OCI-LY1 (cell line): ENCODE data around the gene ESR1.

Experiments used
- H2AFZ ChIP-seq: fragments of 200-600 bp; sonication (generic), shearing (Covaris generic); 2 replicates; pipeline ENCODE4 v1.6.0; 2014; ENCODE audit warnings: antibody characterized with exemption, mild to moderate bottlenecking, low read length
- H3F3A ChIP-seq: fragments of 200-600 bp; sonication (generic), shearing (Covaris generic); 2 replicates; pipeline ENCODE4 v1.6.0; 2014; ENCODE audit warnings: mild to moderate bottlenecking, antibody characterized with exemption, low read length, moderate library complexity; ENCODE audit not compliant: insufficient read depth
- H3K27ac ChIP-seq: fragments of 200-600 bp; sonication (generic); 2 replicates; pipeline ENCODE4 v1.5.1; 2014; ENCODE audit warnings: low read length, mixed run types, mild to moderate bottlenecking, low read depth; ENCODE audit not compliant: poor library complexity, severe bottlenecking
- H3K27me3 ChIP-seq: fragments of 200-600 bp; sonication (generic); 2 replicates; pipeline ENCODE4 v1.6.0; 2014; ENCODE audit warnings: antibody characterized with exemption, mild to moderate bottlenecking, low read length, moderate library complexity; ENCODE audit not compliant: insufficient read depth
- H3K36me3 ChIP-seq: fragments of 200-600 bp; sonication (generic); 2 replicates; pipeline ENCODE4 v1.6.1; 2014; ENCODE audit warnings: mild to moderate bottlenecking, antibody characterized with exemption, low read length, moderate library complexity, mixed read lengths; ENCODE audit not compliant: insufficient read depth
- H3K4me1 ChIP-seq: fragments of 200-600 bp; sonication (generic); 2 replicates; pipeline ENCODE4 v1.5.1; 2014; ENCODE audit warnings: mild to moderate bottlenecking, low read length, moderate library complexity; ENCODE audit not compliant: insufficient read depth, severe bottlenecking
- H3K4me2 ChIP-seq: fragments of 200-600 bp; sonication (generic), shearing (Covaris generic); 2 replicates; pipeline ENCODE4 v1.6.1; 2014; ENCODE audit warnings: low read length
- H3K4me3 ChIP-seq: fragments of 200-600 bp; sonication (generic); 2 replicates; pipeline ENCODE4 v1.5.1; 2014; ENCODE audit warnings: low read length, low read depth, mild to moderate bottlenecking, mixed read lengths; ENCODE audit not compliant: poor library complexity, severe bottlenecking
- H3K79me2 ChIP-seq: fragments of 200-600 bp; shearing (Covaris generic); 2 replicates; pipeline ENCODE4 v1.6.1; 2016; ENCODE audit warnings: mixed run types, low read length, mixed read lengths; ENCODE audit not compliant: insufficient read depth
- H3K9ac ChIP-seq: fragments of 200-600 bp; sonication (generic), shearing (Covaris generic); 2 replicates; pipeline ENCODE4 v1.6.1; 2014; ENCODE audit warnings: mild to moderate bottlenecking, low read length, mixed read lengths
- H3K9me2 ChIP-seq: fragments of 200-600 bp; sonication (generic), shearing (Covaris generic); 2 replicates; pipeline ENCODE4 v1.6.1; 2014; ENCODE audit warnings: low read depth, mild to moderate bottlenecking, low read length, mixed read lengths
- H3K9me3 ChIP-seq: fragments of 200-600 bp; shearing (Covaris generic); 2 replicates; pipeline ENCODE4 v1.6.1; 2014; ENCODE audit warnings: low read length, mixed read lengths
- H4K20me1 ChIP-seq: fragments of 200-600 bp; sonication (generic), shearing (Covaris generic); 2 replicates; pipeline ENCODE4 v1.6.0; 2016; ENCODE audit warnings: mild to moderate bottlenecking, low read length; ENCODE audit not compliant: insufficient read depth
- CTCF ChIP-seq: fragments of 200-600 bp; sonication (generic), shearing (Covaris generic); IDR thresholded peaks from 2 replicates; pipeline ENCODE4 v1.5.1; 2017; ENCODE audit warnings: mild to moderate bottlenecking, antibody characterized with exemption, low read length, moderate library complexity, mixed read lengths
- EZH2 ChIP-seq: fragments of 200-600 bp; sonication (generic), shearing (Covaris generic); IDR thresholded peaks from 2 replicates; pipeline ENCODE4 v1.8.0; 2017; ENCODE audit warnings: borderline replicate concordance, mixed run types, mild to moderate bottlenecking, antibody characterized with exemption, low read length, moderate library complexity, mixed read lengths

The ESR1 gene

GRCh38 chr6:152154559-152155356 lies 347.3 kb downstream of the ESR1 start:
- Histone ChIP-seq H3K4me3 (no peak overlapping the region), H3K9me2 (no peaks in the 10 kb centered on the region), H3K27ac (no peak overlapping the region), H3K36me3 (peaks cover 68% of the 10 kb centered on the region), H3F3A (no peaks in the 10 kb centered on the region), H3K27me3 (no peaks in the 10 kb centered on the region), H3K4me2 (no peak overlapping the region), H2AFZ (no peak overlapping the region), H3K4me1 (no peaks in the 10 kb centered on the region), H3K9me3 (no peaks in the 10 kb centered on the region), H3K9ac (no peak overlapping the region), H4K20me1 (no peaks in the 10 kb centered on the region), H3K79me2 (no peaks in the 10 kb centered on the region)
- TF ChIP-seq EZH2 (no peak), CTCF (no peak)

- Histone ChIP-seq H3K9me3 (no peaks in the 10 kb centered on the region), H3K4me1 (no peaks in the 10 kb centered on the region), H4K20me1 (no peaks in the 10 kb centered on the region), H3K36me3 (peaks cover 58% of the 10 kb centered on the region), H3K9ac (no peak overlapping the region), H2AFZ (no peak overlapping the region), H3K27ac (no peak overlapping the region), H3F3A (no peaks in the 10 kb centered on the region), H3K27me3 (no peaks in the 10 kb centered on the region), H3K9me2 (no peaks in the 10 kb centered on the region), H3K4me2 (no peak overlapping the region), H3K79me2 (no peaks in the 10 kb centered on the region), H3K4me3 (no peak overlapping the region)
- TF ChIP-seq EZH2 (no peak), CTCF (no peak)
Observed at GRCh38 chr6:152155792-152156191, 348.3 kb downstream of the ESR1 start.

GRCh38 chr6:152160346-152160745 lies 352.9 kb downstream of the ESR1 start:
- Histone ChIP-seq H3K27ac (no peak overlapping the region), H3K9ac (no peak overlapping the region), H3K4me1 (no peaks in the 10 kb centered on the region), H3K4me2 (no peak overlapping the region), H3K9me3 (no peaks in the 10 kb centered on the region), H3K36me3 (peaks cover 41% of the 10 kb centered on the region; the same call in 1 of the 2 replicates), H3K27me3 (no peaks in the 10 kb centered on the region), H3K9me2 (no peaks in the 10 kb centered on the region), H3K79me2 (no peaks in the 10 kb centered on the region), H3F3A (no peaks in the 10 kb centered on the region), H3K4me3 (no peak overlapping the region), H4K20me1 (no peaks in the 10 kb centered on the region), H2AFZ (no peak overlapping the region)
- no peak for TF ChIP-seq EZH2
- no peak for TF ChIP-seq CTCF
